GM10248 (cell line): ENCODE measurements around the gene ACSF2.
"Not testable (repeated sequence)": the region's sequence is repeated elsewhere in the genome, so short reads cannot be mapped to it uniquely, and the experiment has no call there.

Experiments
- CTCF ChIA-PET: fragments of 300-600 bp; sonication (Branson Sonifier 250); formaldehyde crosslinking; extraction: SDS; loops from one replicate; lab custom pipeline; 2021; ENCODE audit warnings: antibody characterized with exemption; lab: Yijun Ruan, JAX
- POLR2A ChIA-PET: fragments of 350-650 bp; sonication (Branson Sonifier 250); formaldehyde crosslinking; extraction: SDS; loops from one replicate; lab custom pipeline; 2020; ENCODE audit warnings: antibody characterized with exemption; lab: Yijun Ruan, JAX
- DNase-seq: peaks from one replicate; pipeline ENCODE4 v3.0.0; 2012; ENCODE audit errors: extremely low spot score
- CTCF ChIP-seq: IDR thresholded peaks from 2 replicates; pipeline ENCODE4 v1.5.1; 2012; ENCODE audit warnings: mild to moderate bottlenecking, low read depth; ENCODE audit errors: extremely low read depth, missing control alignments, control extremely low read depth

The ACSF2 gene

GRCh38 chr17:50468304-50469207 is 42.5 kb downstream of the ACSF2 start, which contains the start of gene CHAD:
Gene CHAD, minus strand, starts transcription at chr17:50468880. Its CDS starts 67 bp downstream, at chr17:50468813.
- TF ChIP-seq CTCF: no peak
- ChIA-PET POLR2A (no interaction called here), CTCF (interaction anchor here (0.9 to 2.5 kb wide), 5 partner anchors 11 to 71 kb away, joined by 3 to 12 read pairs (median 4); partner anchors contain the start of genes LRRC59 and RSAD1)
- no peak for DNase-seq

DNA sequence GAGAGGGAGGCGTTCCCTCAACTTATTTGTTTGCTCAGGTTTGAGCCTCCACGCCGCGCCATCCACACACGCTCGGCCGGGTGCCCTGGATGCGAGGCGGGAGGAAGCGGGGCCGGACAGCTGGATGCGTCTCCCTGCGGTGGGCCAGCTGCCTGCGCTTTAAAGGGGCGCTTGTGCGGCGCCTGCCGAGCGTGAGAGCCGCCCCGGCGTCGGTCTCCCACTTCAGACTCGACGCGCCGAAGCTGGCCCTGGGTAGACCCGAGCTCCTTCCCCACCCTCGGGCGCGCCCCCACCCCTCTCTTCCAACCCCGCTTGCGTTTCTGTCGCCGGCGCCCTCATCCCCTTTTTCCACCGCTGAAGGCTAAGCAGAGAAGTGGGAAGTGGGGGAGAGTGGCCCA is 43.2 kb downstream of the ACSF2 start:
- POLR2A ChIA-PET: no interaction called here
- TF ChIP-seq CTCF: no peak
- CTCF ChIA-PET: interaction anchor here (2.3 to 2.5 kb wide), 2 partner anchors 10 to 72 kb away, joined by 6 to 12 read pairs; partner anchors contain the start of genes LRRC59 and RSAD1
- no peak for DNase-seq

GRCh38 chr17:50469671-50470305 is 43.8 kb downstream of the ACSF2 start:
- CTCF ChIA-PET: interaction anchor here (0.6 to 2.3 kb wide), 4 partner anchors 9 to 72 kb away, joined by 3 to 8 read pairs (median 6); partner anchors contain the start of gene LRRC59
- POLR2A ChIA-PET: no interaction called here
- TF ChIP-seq CTCF: no peak
- DNase-seq: no peak

DNA sequence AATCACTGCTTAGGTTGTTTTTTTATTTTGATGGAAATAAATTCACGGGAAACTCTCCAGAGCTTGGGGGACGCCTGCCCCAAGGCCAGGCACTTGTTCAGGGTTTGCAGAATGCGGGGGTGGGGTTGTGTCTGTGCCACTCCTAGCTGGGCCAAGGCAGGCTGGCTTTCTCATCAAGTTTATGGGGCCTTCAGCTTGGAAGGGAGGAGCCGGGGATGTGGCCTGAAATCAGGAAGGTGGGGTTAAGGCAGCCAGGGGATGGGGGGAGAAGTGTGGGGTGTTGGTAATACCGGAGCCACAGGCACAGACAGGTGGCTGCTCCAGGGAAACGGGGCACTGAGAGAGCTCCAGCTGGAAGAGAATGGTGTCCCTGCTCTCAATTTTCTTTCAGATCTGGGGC is 44.4 kb downstream of the ACSF2 start:
- POLR2A ChIA-PET: no interaction called here
- TF ChIP-seq CTCF: no peak
- CTCF ChIA-PET: interaction anchor here (0.6 to 1.8 kb wide), 4 partner anchors 8 to 73 kb away, joined by 3 to 8 read pairs (median 4); partner anchors contain the start of gene LRRC59
- no peak for DNase-seq

DNA sequence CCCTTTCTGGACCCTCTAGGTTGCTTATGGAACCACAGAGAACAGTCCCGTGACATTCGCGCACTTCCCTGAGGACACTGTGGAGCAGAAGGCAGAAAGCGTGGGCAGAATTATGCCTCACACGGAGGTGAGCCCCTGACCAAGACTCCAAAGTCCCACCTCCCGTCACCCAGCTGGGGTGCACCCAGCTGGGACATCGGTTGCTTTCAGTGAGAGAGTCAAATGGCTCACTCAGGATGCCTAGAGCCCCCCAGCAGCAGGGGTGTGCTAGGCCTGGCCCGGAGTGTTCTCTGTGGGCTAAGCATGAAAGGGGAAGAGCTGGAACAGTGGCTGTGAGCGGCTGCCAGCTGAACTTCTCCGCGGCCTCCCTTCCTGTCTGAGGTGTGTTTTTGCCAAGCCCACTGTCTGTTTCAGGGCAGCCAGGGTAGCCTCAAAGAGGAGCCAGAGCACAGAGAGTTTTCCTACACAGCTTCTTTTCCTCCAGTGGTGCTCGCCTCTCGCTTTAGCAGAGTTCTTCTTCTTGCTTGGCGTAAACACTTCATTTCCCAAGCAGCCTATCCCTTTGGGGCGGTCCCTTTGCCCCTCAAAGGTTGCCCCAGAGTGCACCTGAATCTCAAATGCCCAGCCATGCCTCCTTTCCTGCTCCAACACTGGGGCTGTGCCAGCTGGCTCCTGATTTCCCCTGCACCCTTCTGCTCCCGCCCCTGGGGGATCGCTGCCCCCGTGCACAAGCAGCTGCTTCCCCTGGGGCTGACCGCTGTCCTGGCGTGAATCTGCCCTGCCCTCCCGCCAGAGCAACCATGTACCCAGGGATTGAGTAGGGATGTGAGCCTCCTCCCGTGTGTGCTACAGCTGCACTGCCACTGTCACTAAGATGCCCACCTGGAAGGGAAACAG is 45.2 kb downstream of the ACSF2 start:
- DNase-seq: no peak
- no peak for TF ChIP-seq CTCF
- CTCF ChIA-PET: interaction anchor here (1.0 to 2.4 kb wide), 9 partner anchors 7 to 154 kb away, joined by 3 to 8 read pairs (median 5); partner anchors contain the start of gene LRRC59
- POLR2A ChIA-PET: interaction anchor here (0.6 kb wide), 1 partner anchor 13 kb away, joined by 3 read pairs; no protein-coding TSS in a partner anchor

DNA sequence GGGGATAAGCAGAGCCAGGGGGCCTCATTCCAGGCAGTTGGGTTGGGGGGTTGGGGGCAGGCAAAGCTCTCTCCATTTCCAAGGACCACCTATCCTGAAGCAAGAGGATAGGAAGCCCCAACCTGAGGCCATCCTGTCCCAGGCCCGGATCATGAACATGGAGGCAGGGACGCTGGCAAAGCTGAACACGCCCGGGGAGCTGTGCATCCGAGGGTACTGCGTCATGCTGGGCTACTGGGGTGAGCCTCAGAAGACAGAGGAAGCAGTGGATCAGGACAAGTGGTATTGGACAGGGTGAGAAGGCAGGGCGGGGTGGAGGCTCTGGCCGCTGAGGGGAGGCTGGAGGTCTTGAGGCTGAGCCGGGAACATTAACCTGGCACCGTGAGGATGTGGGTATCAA is 46.3 kb downstream of the ACSF2 start:
- CTCF ChIA-PET: interaction anchor here (0.9 to 2.4 kb wide), 7 partner anchors 8 to 272 kb away, joined by 3 to 7 read pairs (median 3); partner anchors contain the start of gene LRRC59
- no peak for TF ChIP-seq CTCF
- no peak for DNase-seq
- POLR2A ChIA-PET: interaction anchor here (0.6 kb wide), 1 partner anchor 14 kb away, joined by 3 read pairs; no protein-coding TSS in a partner anchor

DNA sequence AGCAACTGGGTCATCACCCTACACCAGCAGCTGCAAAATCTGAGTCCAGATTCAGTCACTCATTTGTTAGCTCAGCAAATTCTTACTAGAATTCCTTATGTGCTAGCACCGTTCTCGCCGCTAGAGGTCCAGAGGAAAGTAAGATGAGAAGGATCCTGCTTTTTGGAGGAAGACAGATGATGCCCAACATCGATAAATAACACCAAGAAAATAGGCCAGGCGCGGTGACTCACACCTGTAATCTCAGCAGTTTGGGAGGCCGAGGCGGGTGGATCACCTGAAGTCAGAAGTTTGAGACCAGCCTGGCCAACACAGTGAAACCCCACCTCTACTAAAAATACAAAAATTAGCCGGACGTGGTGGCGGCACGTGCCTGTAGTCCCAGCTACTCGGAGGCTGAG is 46.7 kb downstream of the ACSF2 start:
- CTCF ChIA-PET: interaction anchor here (0.9 to 2.4 kb wide), 8 partner anchors 9 to 273 kb away, joined by 3 to 7 read pairs (median 3); partner anchors contain the start of gene LRRC59
- POLR2A ChIA-PET, DNase-seq: not testable (repeated sequence)
